GM21515 (cell line): ENCODE data around the gene THBS4.
"Not testable (repeated sequence)": the region's sequence is repeated elsewhere in the genome, so short reads cannot be mapped to it uniquely, and the experiment has no call there.

Source experiments
- ATAC-seq: cut with Tn5 transposase; IDR thresholded peaks from one replicate; pipeline ENCODE4 v1.9.1; 2021; ENCODE audit not compliant: unreplicated experiment

Gene THBS4

DNA sequence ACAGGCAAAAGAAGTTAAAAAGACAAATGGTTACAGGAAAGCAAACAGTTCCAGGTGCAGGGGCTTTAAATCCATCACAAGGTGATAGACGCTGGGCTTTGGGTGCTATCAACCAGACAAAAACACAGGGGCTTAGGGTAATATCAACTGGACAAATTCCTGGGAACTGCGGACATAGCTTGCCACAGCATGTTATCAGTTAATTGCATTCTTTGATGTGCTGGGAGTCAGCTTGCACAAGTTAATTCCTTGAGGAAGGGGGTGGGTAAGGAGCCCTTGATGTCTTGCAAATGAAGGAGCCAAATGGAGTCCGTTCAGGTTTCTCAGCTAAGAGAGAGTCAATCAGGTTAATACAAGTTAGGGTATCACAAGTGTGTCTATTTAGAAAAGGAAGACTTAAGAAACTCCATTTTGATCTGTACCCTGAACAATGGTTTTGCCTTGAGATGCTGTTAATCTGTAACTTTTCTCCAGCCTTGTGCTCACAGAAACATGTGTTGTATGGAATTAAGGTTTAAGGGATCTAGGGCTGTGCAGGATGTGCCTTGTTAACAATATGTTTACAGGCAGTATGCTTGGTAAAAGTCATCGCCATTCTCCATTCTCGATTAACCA is 76.3 kb downstream of the THBS4 start:
- not testable (repeated sequence) for ATAC-seq

DNA sequence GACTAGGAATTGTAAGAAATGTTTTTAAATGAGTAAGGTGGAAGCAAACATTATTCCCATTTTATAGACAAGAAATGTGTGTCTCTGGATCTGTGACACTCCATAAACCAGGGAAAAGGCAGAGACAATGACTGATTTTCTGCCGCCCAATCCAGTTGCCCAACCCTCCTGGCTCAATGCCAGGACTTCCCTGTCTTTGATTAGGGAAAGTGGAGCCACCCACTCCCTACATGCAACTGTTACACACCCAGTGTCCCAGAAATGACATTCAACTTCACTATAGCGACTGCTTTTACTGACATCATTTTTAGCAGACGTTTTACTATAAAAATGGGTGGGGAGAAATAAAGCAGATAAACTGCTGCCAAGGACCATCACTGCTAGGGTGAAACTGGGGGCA is 79.7 kb downstream of the THBS4 start:
- ATAC-seq = no peak

DNA sequence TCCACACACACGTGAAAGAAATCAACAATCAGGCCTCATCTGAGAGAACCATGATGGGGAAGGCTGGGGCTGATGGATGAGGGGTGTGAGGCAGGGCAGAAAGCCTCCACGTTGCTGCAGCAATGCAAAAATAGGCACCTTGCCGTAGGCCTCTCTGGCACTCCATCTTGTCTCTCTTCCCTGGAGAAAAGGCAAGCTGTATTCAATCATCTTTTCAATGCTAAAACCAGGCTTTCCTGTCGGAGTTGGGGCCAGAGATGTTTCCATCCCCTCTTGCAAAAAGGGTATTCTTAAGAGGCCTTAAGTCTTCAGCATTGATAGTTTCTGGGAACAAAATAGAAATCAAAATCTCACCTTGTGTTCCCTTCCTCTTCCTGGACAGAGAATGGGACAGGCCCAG is 80.9 kb downstream of the THBS4 start:
- ATAC-seq = no peak

DNA sequence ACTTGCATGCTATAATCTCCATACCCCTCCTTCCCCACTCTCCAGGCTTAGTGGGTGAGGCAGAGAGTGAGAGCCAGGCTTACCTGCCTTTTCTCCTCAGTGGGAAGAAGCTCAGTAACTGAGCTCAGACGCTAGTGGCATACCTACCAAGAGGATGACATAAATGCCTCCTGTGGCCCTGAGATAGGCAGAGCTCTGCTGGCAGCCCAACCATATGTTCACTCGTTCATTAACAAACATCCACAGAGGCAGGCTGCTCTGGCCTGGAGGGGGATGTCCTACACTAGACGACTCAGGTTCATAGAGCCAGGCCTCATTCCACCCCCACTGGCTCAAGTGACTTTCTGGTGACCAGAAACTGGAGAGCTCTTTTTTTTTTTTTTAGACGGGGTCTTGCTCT is 81.3 kb downstream of the THBS4 start:
- no peak for ATAC-seq

- ATAC-seq = no peak
Observed at GRCh38 chr5:80117446-80117845, 82.3 kb downstream of the THBS4 start.

- no peak for ATAC-seq
Observed at GRCh38 chr5:80119372-80119771, 84.2 kb downstream of the THBS4 start.

DNA sequence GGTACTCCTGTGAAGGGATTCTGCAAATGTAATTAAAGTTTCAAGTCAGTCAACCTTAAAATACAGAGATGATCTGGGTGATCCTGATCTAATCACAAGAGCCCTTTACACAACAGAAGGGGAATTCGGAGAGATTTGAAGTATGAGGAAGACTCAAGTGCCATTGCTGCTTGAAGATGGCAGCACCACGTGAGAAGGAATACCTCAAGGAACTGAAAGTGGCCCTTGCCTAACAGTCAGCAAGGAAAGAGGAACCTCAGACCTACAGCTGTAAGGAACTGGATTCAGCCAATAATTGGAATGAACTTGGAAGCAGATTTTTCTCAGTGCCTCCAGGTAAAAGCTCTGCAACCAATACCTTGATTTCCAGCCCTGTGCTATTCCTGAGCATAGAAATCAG is 87.4 kb downstream of the THBS4 start:
- no peak for ATAC-seq

GRCh38 chr5:80124121-80124918 is 89.2 kb downstream of the THBS4 start:
- ATAC-seq = no peak

- ATAC-seq = peak; percentile 87
Observed at GRCh38 chr5:80125022-80125961, 90.1 kb downstream of the THBS4 start.

DNA sequence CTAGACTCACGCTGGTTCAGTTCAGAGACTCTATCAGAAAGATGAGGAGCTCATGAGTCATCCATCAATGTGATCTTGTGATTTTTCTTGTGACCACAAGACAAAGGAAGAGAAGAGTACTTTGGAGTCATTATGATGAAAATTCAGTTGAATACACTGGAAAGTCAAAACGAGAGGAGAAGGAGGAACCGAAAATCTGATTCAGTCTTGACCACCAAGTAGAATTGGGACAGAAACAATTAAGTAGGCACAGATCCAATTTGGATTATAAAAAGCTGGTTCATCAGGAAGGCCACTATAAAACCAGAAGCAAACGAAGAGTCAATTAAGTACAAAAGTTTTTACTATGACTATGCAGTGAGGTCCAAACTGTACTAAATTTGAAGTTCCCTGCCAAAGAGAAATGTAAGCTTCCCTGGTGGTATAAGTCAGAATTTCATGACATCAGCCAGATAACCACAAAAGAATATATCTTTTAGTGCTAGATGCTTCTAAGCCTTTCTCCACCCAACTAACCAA is 90.9 kb downstream of the THBS4 start:
- ATAC-seq = peak; percentile 47

DNA sequence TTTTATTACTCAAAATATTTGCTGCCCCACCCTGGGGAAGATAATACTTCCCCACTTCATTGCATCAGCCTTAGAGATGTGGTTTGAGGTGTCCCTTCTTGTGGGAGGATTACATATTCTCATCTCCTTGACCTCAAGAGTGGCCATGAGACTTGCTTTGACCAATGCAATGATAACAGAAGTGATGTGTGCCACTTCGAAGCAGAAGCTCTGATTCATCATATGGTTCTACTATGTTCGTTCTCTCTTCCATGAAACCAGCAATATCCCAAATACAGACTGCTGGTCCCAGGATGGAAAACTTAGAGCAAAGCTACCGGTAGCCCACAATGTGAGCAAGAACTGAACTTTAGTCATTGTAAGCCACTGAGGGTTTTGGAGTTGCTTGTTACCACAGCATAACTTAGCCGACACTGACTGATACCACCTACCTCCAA is 92.0 kb downstream of the THBS4 start:
- ATAC-seq = no peak

- ATAC-seq = no peak
Observed at GRCh38 chr5:80128141-80128540, 93.0 kb downstream of the THBS4 start.

DNA sequence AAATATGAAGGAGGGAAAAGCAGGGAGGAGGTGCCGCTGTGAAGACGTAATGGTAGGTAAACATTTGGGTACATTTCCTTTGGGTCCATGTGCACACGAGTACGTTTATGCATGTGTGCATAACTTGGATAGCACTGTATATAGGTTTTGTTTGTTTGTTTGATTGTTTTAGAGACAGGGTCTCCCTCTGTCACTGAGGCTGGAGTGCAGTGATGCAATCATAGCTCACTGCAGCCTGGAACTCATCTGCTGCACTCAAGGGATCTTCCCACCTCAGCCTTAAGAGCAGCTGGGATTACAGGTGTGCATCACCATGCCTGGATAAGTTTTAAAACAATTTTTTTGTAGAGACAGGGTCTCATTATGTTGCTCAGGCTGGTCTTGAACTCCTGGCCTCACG is 94.0 kb downstream of the THBS4 start:
- no peak for ATAC-seq
